MV-4-11 (cell line): ENCODE data around the gene KCNC4.

Experiments
- DNase-seq: peaks from one replicate; lab custom pipeline; 2025; lab: John Stamatoyannopoulos, UW

Gene KCNC4

GRCh38 chr1:110230381-110231199 is 20.5 kb downstream of the KCNC4 start:
- no peak for DNase-seq

- no peak for DNase-seq
Measured at GRCh38 chr1:110233861-110234260, 23.7 kb downstream of the KCNC4 start.

- DNase-seq, result no peak
Measured at GRCh38 chr1:110234691-110235090, 24.6 kb downstream of the KCNC4 start.

- DNase-seq, result no peak
Measured at GRCh38 chr1:110235181-110235833, 25.2 kb downstream of the KCNC4 start.

- peak; percentile 85 for DNase-seq
Measured at GRCh38 chr1:110235834-110236682, 25.9 kb downstream of the KCNC4 start.

GRCh38 chr1:110237386-110238152 is 27.5 kb downstream of the KCNC4 start:
- no peak for DNase-seq

- peak; percentile 8 for DNase-seq
Measured at GRCh38 chr1:110239441-110240430, 29.6 kb downstream of the KCNC4 start.

- DNase-seq, result no peak
Measured at GRCh38 chr1:110240476-110241210, 30.5 kb downstream of the KCNC4 start.

- DNase-seq, result no peak
Measured at GRCh38 chr1:110241516-110241915, 31.4 kb downstream of the KCNC4 start.

GRCh38 chr1:110242062-110242461 is 31.9 kb downstream of the KCNC4 start:
- DNase-seq, result no peak

- DNase-seq, result no peak
Measured at GRCh38 chr1:110242731-110243130, 32.6 kb downstream of the KCNC4 start.

- no peak for DNase-seq
Measured at GRCh38 chr1:110243146-110243545, 33.0 kb downstream of the KCNC4 start.

GRCh38 chr1:110243574-110243973 is 33.5 kb downstream of the KCNC4 start:
- peak; percentile 74 for DNase-seq

GRCh38 chr1:110245876-110246620 is 35.9 kb downstream of the KCNC4 start:
- DNase-seq, result no peak

- DNase-seq, result no peak
Measured at GRCh38 chr1:110248746-110249145, 38.6 kb downstream of the KCNC4 start.

GRCh38 chr1:110249256-110249655 is 39.1 kb downstream of the KCNC4 start:
- no peak for DNase-seq

GRCh38 chr1:110250008-110250407 is 39.9 kb downstream of the KCNC4 start:
- DNase-seq, result no peak

- DNase-seq, result no peak
Measured at GRCh38 chr1:110250749-110251148, 40.6 kb downstream of the KCNC4 start.

- DNase-seq, result no peak
Measured at GRCh38 chr1:110253213-110253612, 43.1 kb downstream of the KCNC4 start.
